Inflammatory macrophage (primary cell): ENCODE results near the gene PRDM16.

Experiments
- DNase-seq, 2 donors: peaks; one replicate each; pipeline ENCODE4 v3.0.0-alpha.2; 2020 to 2022

Gene PRDM16

DNA sequence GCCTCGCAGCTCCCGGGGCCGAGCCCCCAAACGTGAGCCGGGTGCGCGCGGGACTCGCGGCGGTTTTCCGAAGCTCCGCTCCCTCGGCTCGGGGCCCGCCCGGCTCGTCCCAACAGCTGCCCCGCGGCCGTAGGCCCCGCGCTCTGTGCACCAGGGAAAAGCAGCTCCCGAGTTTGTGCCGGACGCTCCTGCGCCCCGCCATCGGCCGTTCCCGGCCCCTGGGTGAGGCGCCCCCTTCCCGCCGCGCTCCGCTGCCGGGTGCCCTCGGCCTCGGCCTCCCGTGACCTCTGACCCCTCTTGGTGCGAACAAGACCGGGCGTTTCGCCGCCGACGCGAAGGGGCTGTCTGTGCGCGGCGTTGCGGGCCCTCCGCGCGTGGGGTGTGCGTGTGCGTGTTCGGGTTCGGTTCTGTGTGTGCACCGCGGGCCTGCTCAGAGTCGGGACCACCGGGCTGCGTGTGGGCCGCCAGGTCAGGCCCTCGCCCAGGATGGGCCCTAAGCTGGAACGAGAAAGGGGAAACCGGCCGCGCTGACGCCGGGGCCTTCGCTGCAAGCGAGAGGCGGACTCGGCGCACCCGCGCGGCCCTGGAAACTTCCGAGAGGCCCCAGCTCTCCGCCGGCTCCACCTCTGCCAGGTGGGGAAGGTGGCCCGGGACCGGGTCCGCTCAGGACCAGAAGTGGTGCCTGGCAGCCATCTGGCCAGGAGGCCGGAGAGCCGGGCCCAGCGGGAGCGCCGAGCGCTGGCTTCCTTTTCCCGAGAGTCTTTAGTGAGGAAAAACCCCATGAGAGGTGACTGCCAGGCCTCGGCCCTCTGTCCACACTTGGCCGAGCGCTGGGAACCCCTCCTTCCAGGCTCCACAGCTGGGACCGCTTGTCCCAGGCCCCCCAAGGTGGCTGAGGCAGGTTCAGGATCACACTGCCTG lies 1.9 kb downstream of the PRDM16 start:
- DNase-seq = no peak

- no peak for DNase-seq
Observed at GRCh38 chr1:3071565-3072390, 2.8 kb downstream of the PRDM16 start.

GRCh38 chr1:3072391-3073185 lies 3.6 kb downstream of the PRDM16 start:
- no peak for DNase-seq

GRCh38 chr1:3073186-3073488 lies 4.1 kb downstream of the PRDM16 start:
- DNase-seq = no peak

GRCh38 chr1:3073489-3074296 lies 4.7 kb downstream of the PRDM16 start:
- DNase-seq = no peak

DNA sequence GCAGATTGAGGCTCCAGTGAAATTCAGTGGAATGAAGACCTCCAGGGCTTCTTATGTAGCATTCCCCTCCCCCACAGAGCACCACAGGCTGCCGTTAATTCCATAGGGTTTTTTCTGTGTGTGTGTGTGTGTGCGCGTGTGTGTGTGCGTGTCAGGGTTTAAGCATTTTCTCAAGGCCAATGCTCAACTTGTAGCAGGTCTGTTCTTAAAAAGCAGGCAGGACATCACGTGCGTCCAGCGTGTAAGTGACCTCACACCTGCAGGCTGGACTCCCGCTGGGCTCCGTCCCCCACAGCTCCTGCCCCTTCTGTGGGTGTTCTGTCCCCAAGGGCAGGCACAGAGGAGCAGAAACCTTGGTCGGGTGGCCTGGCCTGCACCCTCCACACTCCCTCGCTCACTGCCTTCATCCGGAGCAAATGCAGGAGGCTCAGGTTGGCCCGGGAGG lies 5.3 kb downstream of the PRDM16 start:
- no peak for DNase-seq

- DNase-seq = no peak
Observed at GRCh38 chr1:3074800-3075199, 5.8 kb downstream of the PRDM16 start.

- DNase-seq = no peak
Observed at GRCh38 chr1:3075666-3076362, 6.8 kb downstream of the PRDM16 start.

DNA sequence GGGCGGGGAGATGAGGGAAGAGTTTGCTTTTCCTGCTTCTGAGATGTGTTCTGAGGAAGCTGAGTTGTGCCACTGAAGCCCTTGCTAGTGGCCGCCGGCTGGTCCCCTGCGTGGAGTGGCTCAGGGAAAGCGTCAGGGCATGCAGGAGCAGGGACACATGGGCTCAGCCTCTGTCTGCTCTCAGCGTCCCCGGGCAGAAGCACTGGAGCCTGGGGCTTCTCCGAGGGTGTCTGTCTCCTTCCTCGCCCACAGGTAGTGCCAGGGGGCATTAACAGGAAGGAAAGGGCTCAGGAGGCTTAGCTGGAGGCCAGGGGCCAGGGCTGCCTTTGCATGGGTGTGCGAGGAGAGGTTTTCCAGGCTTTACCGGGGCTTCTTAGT lies 7.3 kb downstream of the PRDM16 start:
- no peak for DNase-seq

GRCh38 chr1:3077081-3077480 lies 8.1 kb downstream of the PRDM16 start:
- no peak for DNase-seq

DNA sequence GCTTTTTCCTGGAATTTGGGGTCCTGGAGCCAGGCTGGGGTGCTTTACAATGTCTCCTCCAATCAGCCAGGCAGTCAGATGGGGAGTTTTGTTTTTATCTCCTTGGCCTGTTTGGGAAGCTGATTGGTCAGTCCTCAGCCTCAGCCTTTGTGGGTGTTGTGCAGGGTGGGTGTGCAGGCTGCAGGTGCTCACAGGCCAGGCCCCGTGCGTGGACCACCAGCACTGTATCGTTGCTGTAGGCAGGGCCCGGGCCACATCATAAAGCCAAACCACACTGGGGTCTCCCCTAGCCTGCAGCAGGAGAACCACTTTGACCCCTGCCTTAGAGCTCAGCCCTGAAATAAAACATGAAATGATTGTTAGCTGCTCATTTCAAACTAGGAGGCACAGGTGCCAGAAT lies 8.6 kb downstream of the PRDM16 start:
- DNase-seq = no peak

GRCh38 chr1:3078430-3078861 lies 9.4 kb downstream of the PRDM16 start:
- DNase-seq = no peak

GRCh38 chr1:3078871-3079270 lies 9.9 kb downstream of the PRDM16 start:
- no peak for DNase-seq

GRCh38 chr1:3079381-3080052 lies 10.5 kb downstream of the PRDM16 start:
- no peak for DNase-seq

DNA sequence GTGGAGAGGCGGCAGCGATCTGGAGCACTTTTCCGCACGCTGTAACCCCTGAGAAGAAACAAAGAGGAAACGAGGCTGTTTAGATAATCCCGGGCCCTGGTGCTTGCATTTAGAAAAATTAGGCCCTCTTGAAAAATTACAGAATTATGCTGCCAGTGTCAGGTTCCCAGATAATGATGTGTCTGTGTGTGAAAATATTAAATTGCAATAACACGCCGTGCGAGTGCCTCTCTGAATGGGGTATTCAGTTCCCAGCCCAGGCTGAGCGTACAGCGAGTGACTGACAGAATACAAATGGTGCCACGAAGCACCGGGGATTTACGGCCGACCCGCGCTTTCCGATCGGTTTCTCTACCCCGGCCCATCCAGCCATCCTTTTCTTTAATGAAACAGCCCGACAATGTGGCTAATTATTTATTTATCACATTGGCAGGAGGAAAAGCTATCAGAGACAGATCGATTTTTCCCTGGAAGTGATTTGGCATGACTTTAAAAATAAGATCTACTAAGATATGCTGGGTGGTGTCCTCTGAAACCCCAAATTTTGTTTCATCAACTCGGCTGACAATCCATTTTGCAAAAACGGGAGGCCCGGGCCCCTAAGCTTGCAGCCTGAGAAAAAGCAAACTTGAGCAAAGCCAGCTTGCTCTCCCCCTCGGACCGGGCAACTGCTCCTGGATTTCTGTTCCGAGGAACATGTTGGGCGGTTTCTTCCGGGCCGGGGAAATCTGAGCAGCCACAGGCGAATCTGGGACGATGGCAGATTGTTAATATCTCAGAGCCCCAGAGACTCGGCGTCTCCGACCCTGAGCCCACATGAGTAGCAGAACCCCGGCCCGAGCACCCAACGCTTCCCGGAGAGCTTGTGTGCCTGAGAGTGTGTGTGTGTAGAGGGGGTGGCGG lies 11.3 kb downstream of the PRDM16 start:
- no peak for DNase-seq

GRCh38 chr1:3081171-3081683 lies 12.2 kb downstream of the PRDM16 start:
- DNase-seq = no peak

DNA sequence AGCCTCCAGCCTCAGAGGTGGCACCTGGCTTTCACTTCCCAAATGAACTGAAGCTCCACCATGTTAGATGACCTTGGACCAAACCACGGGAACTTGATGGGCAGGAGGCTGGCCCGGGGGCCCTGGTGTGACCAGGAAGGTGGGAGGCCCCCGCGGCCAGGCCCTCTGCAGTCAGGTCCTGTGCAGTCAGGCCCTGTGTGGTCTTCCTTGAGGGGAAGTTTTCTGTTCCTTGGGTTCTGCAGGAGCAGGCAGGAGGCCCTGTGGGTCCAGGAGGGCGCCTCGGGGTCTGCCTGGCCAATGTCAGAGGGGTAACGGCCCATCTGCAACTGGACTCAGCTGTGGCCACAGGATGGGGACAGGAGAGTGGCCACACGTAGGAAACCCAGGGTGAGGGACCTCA lies 13.0 kb downstream of the PRDM16 start:
- DNase-seq = no peak

GRCh38 chr1:3082571-3083516 lies 13.8 kb downstream of the PRDM16 start:
- no peak for DNase-seq
